Ascending aorta (tissue), 2 donors: ENCODE data around the gene TES. TPM values are rescaled to one million over a fixed set of nuclear protein-coding genes. Genes with fewer than 3 reads are reported as not detected.

Experiments used
- DNase-seq, 2 donors: peaks; one replicate each; pipeline ENCODE4 v3.0.0-alpha.2; 2019; ENCODE audit warnings: low spot score in 2 of 2
- H3K27ac ChIP-seq, 2 donors: fragments of 200-600 bp; sonication (generic); one replicate each; pipeline ENCODE4 v1.5.1; 2016 to 2017; ENCODE audit warnings: mild to moderate bottlenecking in 1 of 2
- H3K27me3 ChIP-seq: fragments of 200-600 bp; sonication (generic); one replicate; pipeline ENCODE4 v1.5.1; 2017
- H3K36me3 ChIP-seq, 2 donors: fragments of 200-600 bp; sonication (generic); one replicate each; pipeline ENCODE4 v1.5.1; 2016
- H3K4me1 ChIP-seq, 2 donors: fragments of 200-600 bp; sonication (generic); one replicate each; pipeline ENCODE4 v1.5.1; 2016 to 2017; ENCODE audit warnings: mild to moderate bottlenecking in 1 of 2
- H3K4me3 ChIP-seq, 2 donors: fragments of 200-600 bp; sonication (generic); one replicate each; pipeline ENCODE4 v1.5.1; 2016 to 2017; ENCODE audit warnings: mild to moderate bottlenecking in 1 of 2
- H3K9me3 ChIP-seq, 2 donors: fragments of 200-600 bp; sonication (generic); one replicate each; pipeline ENCODE4 v1.5.1; 2016
- intact Hi-C: fragments of 100-400 bp; cut with DNase I; formaldehyde crosslinking; loops from one replicate; pipeline ENCODE4 v1.15.1; 2023
- total RNA-seq: library from RNA; depleted of rRNA; stranded (reverse); fragments of >200 nt; gene quantifications from one replicate; pipeline ENCODE4 v1.1.0, GENCODE V29; 2016
- TF ChIP-seq, protein P1 (sequence below), 3 experiments: fragments of 200-600 bp in 2 of 3; fragments of 450-650 bp in 1 of 3; sonication (generic) in 2 of 3; IDR thresholded peaks; one replicate each; pipeline ENCODE4 v1.5.1; 2016 to 2019; ENCODE audit warnings: antibody characterized with exemption in 3 of 3, mild to moderate bottlenecking in 1 of 3, moderate library complexity in 1 of 3

Gene TES
- total RNA-seq, 1 donor from 2014 or later = 108 TPM

DNA sequence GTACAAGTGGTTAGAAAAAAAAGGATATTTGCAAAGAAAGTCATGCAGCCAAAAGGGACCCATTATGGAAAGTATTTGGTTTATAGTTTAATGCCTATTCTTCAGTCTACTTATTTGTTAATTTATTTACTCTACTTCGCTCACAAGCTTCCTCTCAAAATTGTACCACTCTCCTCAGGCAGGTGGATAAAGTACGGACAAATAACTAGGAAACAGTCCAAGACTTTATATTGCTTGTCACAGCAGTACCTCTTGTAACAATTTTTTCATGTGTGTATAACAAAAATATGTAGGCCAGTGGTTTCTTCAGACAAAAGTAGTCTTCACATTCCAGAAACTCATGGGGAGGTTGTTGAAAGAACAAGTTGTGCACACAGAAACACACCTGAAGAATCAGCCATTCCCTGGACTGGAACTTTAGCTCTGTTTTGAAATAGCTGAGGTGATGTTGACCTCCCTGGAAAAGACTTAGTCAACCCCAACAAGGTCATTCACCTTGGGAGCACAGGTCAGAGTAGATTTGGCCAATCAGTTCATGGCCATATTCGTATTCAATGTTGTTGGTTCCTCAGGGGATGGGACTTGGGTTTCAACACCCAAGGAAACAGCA is 73.4 kb downstream of the TES start:
- Histone ChIP-seq H3K27me3 (no peaks in the 10 kb centered on the region), H3K27ac (no peak overlapping the region), H3K36me3 (no peaks in the 10 kb centered on the region), H3K4me1 (no peaks in the 10 kb centered on the region), H3K4me3 (no peak overlapping the region), H3K9me3 (no peaks in the 10 kb centered on the region)
- no peak for DNase-seq
- TF ChIP-seq, protein P1, sequence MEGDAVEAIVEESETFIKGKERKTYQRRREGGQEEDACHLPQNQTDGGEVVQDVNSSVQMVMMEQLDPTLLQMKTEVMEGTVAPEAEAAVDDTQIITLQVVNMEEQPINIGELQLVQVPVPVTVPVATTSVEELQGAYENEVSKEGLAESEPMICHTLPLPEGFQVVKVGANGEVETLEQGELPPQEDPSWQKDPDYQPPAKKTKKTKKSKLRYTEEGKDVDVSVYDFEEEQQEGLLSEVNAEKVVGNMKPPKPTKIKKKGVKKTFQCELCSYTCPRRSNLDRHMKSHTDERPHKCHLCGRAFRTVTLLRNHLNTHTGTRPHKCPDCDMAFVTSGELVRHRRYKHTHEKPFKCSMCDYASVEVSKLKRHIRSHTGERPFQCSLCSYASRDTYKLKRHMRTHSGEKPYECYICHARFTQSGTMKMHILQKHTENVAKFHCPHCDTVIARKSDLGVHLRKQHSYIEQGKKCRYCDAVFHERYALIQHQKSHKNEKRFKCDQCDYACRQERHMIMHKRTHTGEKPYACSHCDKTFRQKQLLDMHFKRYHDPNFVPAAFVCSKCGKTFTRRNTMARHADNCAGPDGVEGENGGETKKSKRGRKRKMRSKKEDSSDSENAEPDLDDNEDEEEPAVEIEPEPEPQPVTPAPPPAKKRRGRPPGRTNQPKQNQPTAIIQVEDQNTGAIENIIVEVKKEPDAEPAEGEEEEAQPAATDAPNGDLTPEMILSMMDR (IDR thresholded peaks at IDR 0.05) = no peak
- intact Hi-C loops = no loop called here

DNA sequence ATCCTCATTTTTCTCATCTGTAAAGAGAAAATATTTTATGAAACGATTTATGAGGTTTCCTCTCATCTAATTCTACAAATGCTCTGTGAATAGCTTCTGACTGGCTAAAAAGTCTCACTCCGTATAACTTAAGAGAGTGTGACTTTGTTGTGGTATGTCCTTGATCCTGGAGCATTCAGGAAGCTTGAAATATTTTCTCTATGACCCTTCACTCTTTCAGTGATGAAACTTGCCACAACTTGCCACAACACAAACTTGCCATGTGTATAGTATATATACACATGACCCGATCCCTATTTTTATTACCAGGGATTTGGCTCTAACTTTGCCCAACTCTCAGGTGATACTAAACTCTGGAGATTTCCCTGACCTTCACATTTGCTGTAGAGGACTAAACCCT is 74.1 kb downstream of the TES start:
- TF ChIP-seq, protein P1 (IDR thresholded peaks at IDR 0.05) = no peak
- Histone ChIP-seq H3K27me3 (no peaks in the 10 kb centered on the region), H3K4me1 (no peaks in the 10 kb centered on the region), H3K9me3 (no peaks in the 10 kb centered on the region), H3K27ac (no peak overlapping the region), H3K36me3 (no peaks in the 10 kb centered on the region), H3K4me3 (no peak overlapping the region)
- intact Hi-C loops = no loop called here
- DNase-seq = no peak

DNA sequence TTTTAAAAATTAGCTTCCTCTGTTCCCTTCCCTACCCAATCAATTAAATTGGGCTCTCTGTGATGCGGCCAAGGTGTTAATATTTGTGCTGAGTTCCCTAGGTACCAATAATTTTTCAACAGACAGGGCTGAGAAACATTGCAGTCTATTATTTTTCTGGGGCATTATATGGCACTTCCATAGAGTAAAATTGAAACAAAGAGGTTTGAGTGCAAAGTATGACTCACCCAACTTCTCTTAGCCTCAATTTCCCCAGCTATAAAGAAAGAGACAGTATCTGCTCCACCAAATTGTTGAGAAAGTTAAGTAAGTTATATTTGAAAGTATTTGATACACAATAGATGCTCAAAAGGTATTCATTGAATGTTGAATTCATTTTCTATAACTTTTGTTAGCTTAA is 74.9 kb downstream of the TES start:
- H3K4me3 ChIP-seq = no peak overlapping the region
- no peaks in the 10 kb centered on the region for H3K9me3 ChIP-seq
- no peak overlapping the region for H3K27ac ChIP-seq
- intact Hi-C loops = no loop called here
- TF ChIP-seq, protein P1 (IDR thresholded peaks at IDR 0.05) = no peak
- no peaks in the 10 kb centered on the region for H3K36me3 ChIP-seq
- H3K4me1 ChIP-seq = no peaks in the 10 kb centered on the region
- no peaks in the 10 kb centered on the region for H3K27me3 ChIP-seq
- DNase-seq = no peak

DNA sequence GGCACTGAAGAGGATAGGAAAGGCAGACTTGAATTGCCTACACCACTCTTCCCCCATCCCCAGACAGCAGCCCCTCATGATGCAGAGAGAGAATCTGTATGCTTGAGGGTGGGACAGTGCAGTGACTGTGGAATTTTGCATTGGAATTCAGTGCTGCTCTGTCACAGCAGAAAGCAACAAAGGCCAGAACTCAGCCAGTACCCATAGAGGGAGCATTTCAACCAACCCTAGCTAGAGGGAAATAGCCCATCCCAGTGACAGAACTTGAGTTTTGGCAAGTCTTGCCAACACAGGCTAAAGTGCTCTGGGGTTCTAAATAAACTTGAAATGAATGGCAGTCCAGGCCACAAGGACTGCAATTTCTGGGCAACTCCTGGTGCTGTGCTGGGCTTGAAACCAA is 80.4 kb downstream of the TES start:
- DNase-seq = no peak
- intact Hi-C loops = no loop called here
- Histone ChIP-seq H3K27me3 (no peaks in the 10 kb centered on the region), H3K9me3 (no peaks in the 10 kb centered on the region), H3K4me1 (no peaks in the 10 kb centered on the region), H3K36me3 (no peaks in the 10 kb centered on the region), H3K4me3 (no peak overlapping the region), H3K27ac (no peak overlapping the region)
- TF ChIP-seq, protein P1 (IDR thresholded peaks at IDR 0.05) = no peak

DNA sequence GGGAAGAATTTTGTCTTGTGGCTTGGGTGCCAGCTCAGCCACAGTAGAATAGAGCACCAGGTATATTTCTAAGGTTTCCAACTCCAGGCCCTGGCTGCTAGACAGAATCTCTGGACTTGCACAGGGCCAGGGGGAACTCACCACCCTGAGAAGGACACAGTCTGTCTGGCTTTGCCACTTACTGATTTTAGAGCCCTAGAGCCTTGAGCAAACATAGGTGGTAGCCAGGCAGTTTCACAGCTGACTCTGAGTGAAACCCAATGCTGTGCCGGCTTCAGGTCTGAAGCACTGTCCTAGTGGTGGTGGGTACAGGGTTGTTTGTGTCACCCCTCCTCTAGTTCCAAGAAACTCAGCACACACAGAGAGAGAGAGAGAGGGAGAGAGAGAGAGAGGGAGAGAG is 81.6 kb downstream of the TES start:
- TF ChIP-seq, protein P1 (IDR thresholded peaks at IDR 0.05) = no peak
- no peak for DNase-seq
- Histone ChIP-seq H3K4me3 (no peak overlapping the region), H3K27ac (no peak overlapping the region), H3K27me3 (no peaks in the 10 kb centered on the region), H3K9me3 (no peaks in the 10 kb centered on the region), H3K4me1 (no peaks in the 10 kb centered on the region), H3K36me3 (no peaks in the 10 kb centered on the region)
- intact Hi-C loops = no loop called here

DNA sequence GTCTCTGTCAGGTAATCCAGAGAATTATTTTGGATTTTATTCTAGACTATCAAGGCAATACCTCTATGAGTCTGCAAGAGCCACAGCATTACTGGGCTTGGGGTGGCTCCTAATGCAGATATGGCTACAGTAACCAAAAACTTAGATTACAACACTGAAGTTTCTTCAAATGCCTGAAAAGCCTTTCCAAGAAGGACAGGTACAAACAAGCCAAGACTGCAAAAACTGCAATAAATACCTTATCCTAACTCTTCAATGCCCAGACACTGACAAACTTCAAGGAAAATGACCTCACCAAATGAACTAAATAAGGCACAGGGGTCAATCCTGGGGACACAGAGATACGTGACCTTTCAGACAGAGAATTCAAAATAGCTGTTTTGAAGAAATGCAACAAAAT is 82.0 kb downstream of the TES start:
- no peak overlapping the region for H3K27ac ChIP-seq
- H3K9me3 ChIP-seq = no peaks in the 10 kb centered on the region
- no peaks in the 10 kb centered on the region for H3K4me1 ChIP-seq
- intact Hi-C loops = no loop called here
- TF ChIP-seq, protein P1 (IDR thresholded peaks at IDR 0.05) = no peak
- H3K4me3 ChIP-seq = no peak overlapping the region
- DNase-seq = no peak
- H3K27me3 ChIP-seq = no peaks in the 10 kb centered on the region
- no peaks in the 10 kb centered on the region for H3K36me3 ChIP-seq
